ENCODE results near the gene SRRM3.
"Not testable (repeated sequence)": the region's sequence is repeated elsewhere in the genome, so short reads cannot be mapped to it uniquely, and the experiment has no call there.

SRRM3 gene

DNA sequence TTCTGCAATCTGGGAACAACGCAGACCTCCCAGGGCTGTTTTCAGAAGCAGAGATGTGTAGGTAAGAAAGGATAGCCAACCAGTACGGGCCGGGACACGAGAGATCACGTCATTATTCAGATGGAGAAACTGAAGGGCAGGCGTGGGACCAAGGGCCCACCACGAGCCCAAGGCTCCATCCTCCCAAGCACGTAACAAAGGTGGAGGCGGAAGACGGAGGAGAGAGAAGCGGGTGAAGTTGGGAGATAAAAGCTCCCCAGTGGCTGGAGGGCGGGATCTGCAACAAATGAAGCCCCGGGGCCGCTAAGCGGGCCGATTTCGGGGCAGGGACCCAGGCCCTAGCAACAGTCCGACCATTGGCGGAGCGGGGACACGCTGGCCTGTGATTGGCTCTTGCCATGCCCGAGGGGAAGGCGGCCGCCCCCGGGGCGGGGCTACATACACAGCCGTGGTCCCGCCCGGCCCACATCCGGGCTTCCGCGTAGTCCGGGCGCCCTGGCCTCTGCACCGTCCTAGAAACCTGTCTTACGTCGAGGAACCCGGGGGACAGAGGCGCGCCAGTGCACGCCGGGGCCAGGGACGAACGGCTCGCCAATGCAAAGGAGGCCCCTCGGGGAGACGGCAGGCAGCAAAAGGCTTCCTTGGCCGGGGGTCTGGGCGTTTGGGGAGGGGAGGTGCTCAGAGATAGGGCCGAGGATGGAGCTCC, 116.2 kb downstream of the SRRM3 start:
- peak; percentile 94 to 98 for DNase-seq

DNA sequence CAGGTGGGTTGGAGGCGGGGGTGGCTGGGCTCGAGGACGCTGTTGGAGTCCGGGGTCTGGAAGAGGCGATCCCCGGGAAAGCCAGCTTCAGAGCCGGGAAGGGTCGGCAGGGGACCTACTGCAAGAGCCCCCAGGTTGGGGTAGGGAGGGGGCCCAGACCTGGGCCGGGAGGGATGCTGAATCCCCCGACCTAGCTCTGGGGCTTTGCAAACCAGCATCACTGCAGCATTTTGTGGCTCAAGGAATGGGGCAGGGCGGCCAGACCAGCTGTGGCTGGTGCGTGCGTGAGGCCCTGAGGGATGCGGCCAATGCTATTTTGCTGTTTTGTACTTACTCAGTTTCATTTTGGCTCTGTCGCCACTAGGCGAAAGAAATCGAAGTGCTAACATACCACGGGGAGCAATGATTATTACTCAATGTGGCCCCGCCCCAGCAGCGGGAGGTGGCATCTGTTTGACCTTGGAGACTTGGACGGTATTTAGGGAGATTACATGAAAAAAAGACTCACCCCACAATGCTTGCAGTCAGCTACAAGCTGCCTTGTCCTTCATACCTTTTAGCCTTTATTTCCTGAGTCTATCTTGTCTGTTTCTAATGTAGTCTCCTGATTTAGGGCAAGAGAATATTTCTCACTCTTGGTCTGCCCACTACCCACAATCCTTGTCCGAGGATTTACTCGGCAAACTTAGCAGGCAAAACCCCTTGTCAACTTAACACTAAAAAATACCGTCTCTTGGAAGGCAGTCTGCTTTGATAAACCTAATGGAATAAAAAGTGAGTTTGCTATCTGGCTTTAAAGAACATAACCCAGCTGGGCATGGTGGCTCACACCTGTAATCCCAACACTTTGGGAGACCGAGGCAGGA, 117.0 kb downstream of the SRRM3 start:
- peak in 1 of 2 experiments; percentile 52 for DNase-seq

DNA sequence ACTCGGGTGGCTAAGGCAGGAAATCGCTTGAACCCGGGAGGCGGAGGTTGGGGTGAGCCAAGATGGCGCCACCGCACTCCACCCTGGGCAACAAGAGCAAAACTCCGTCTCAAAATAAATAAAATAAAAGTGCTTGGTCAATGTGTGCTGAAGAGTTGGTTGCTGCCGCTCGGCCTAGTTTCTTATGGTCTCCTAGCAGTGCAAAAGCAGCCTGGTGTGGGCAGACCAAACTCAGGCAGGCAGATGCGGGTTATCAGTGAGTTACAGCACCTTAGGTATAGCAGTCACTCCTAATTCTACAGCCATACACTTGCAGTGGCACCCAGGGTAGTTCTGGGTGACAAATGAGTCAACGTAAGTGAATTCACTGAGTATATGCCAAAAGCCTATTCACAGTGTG, 123.4 kb downstream of the SRRM3 start:
- DNase-seq, result no peak

DNA sequence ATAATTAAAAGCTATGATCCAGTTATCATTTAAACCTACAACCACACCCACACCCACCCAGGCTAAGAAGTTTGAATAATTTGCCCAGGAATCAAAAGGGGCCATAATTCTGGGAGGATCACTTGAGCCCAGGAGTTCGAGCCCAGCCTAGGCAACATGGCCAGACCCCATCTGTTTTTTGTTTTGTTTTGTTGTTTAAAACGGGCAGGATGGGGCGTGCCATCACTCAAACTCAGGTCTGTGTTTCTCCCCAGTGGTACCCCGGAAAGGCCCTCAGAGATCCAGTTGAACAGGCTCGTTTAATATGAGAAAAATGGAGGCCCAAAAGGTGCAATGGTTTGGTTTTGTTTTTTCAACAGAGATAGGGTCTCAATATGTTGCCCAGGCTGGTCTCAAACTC, 124.1 kb downstream of the SRRM3 start:
- no peak for DNase-seq

DNA sequence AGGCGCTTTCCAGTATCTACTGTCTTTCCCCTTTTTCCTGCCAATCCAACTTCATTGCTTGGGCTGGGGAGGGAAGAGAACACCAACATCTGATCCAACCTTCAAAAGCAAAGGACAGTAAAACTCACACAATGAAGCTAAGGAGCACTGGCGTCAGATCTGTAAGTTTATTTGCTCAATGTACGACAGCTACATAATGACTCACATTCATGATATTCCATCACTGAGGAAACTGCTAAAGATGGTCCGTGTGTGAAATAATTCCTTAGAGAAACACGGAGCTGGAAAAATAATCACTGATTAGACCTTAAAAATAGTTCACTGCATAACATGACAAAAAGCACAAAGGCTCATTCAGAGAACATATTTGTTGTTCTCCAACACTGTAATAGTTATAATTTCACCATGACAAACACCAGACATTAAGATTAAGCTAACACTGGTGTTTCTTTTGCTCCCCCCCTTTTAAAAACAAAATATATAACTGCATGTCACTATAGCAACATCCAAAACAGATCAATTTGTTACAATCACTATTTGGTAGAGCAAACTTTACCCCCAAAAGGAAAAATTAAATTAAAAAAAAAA, 125.0 kb downstream of the SRRM3 start:
- DNase-seq, result no peak

DNA sequence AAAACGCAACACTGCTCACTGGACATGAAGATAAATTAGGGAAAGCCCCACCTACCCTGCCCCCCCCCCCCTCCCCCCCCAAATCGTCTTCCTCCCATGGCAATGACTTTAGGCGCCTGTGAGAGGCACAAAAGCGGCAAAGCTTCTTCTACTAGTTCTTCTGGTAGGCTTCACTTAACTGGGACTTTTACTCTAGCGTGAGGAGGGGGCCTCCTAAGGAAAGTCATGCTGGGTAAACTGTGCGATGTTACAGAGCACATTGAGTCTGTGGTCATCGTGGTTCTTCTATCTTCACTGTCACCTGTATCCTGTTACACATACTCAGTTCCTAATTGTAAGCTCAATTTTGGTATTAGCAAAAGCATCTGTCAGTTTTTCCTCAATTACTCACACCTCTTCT, 125.9 kb downstream of the SRRM3 start:
- no peak for DNase-seq

DNA sequence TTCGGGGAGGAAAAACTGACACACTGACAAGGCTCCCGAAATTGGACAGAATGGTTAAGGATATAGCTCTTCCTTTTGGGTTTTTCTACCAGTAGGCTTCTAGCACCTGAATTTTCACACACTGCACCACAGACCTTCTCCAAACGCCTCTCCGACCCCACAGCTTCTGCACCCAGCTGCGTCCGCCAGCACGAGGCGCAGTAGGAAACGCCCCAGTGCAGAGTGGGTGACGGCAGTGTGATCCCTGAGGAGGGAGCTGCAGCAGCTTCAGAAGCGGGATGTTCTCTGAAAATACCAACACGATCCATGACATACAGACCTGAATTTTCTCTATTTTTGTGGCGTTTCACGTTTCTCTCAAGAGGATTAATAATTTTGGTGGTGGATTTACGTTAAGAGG, 126.7 kb downstream of the SRRM3 start:
- DNase-seq, result no peak

DNA sequence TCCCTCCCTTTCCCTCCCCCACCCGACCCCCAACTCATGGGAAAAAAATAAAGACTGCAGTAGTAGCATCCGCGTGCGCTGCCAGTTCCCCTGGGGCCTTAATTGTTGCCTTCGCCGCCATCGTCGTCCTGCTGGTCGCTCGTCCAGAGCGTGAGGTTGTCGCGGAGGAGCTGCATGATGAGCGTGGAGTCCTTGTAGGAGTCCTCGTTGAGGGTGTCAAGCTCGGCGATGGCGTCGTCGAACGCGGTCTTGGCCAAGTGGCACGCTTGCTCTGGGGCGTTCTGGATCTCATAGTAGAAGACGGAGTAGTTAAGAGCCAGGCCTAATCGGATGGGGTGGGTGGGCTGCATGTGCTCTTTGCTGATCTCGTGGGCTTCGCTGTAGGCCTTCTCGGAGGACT, 127.8 kb downstream of the SRRM3 start:
- no peak for DNase-seq

DNA sequence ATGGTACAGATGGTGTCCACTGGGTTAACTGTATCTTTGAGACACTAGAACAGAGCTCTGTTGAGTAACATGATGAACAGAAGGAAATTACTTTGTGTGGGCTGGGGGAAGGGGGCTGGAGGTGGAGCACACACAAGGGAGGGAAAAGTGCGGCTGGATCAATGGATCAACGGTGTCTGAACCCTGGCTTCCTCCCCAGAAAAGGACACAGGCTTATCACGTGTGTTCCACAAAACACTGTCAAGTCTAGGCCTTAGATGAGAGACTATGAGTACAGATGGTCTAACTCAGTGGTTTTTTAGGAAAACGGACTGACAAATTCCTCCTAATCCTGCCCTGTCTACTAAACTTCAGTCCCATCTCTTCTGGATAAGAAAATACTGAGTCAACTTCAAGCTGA, 128.6 kb downstream of the SRRM3 start:
- no peak for DNase-seq

DNA sequence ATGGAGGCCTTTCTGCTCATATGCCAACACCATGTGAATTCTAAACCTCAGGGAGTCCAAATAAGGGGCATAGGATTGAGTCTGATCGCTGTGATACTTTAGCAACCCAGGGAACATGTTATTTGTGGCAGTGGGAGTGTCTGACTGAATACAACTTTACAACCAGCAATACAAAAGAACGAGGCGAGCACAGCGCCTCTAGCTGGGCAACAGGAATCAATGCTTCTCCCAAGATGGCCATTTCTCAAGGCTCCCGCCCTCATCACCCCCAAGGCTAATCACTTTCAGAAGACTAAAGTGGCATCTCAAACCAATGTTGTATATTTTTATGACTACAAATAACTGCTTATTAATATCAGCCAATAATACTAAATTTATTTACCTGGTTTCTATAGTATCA, 129.0 kb downstream of the SRRM3 start:
- no peak for DNase-seq

DNA sequence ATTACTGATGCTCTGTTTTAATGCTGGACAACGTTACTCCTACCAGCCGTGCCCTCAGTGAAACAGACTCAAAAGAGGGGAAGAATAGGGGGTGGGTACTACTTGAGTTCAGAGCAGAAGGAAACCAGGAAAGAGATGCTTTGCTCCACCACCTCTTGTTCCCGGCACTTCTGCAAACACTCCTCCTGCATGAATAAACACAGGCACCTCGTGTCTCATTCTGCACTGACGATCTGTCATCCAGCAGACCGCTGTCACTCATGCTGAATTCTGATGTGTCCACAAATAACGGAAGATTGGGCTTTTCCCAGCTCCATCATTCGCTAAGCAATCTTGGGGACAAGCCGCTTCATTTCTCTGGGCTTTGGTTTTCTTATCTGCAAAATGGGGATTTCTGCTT, 130.4 kb downstream of the SRRM3 start:
- DNase-seq, result no peak

DNA sequence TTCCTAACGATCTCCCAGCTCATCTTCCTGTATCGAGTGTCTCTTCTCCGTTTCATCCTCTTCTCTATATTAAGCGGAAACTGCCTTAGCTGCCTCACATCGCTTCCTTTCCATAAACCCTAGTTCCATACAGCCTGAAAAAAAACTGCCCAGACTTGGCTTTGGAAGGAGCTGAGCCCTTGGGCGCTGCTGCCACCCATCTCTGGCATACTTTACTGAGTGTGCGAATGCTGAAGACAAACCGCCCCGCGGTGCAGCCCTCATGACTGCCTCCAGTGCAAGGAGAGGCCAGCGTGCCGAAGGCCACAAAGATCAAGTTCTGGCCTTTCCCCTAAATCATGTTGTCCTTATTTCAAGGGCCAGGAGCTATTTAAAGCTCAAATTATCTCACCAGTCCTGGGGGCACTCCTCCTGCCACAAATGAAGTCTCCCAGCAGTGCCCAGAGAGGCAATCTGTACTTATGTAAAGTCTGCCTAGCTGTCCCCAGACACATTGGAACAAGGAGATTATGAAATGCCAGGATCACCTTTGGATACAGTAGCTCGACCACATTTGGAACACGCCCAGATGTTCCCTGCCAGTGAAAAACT, 131.9 kb downstream of the SRRM3 start:
- no peak for DNase-seq

DNA sequence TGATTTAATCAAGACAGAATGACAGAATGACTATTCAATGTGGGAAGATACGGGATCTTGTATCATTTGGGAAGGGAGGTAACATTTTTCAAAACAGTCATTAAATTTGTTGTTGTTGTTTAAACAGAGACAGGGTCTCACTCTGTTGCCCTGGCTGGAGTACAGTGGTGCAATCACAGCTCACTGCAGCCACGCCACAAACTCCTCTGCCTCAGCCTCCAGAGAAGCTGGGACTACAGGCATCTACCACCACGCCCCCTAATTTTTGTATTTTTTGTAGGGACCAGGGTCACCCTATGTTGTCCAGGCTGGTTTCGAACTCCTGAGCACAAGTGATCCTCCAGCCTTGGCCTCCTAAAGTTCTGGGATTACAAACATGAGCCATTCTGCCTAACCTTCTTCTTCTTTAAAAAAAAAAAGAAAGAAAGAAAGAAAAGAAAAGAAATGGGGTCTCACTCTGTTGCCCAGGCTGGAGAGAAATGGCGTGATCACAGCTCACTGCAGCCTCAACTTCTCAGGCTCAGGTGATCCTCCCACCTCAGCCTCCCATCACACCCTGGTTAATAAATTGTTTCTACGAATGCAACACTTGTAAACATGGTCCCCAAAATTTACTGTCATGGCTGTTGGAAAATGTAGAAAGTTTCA, 132.7 kb downstream of the SRRM3 start:
- DNase-seq, result no peak

DNA sequence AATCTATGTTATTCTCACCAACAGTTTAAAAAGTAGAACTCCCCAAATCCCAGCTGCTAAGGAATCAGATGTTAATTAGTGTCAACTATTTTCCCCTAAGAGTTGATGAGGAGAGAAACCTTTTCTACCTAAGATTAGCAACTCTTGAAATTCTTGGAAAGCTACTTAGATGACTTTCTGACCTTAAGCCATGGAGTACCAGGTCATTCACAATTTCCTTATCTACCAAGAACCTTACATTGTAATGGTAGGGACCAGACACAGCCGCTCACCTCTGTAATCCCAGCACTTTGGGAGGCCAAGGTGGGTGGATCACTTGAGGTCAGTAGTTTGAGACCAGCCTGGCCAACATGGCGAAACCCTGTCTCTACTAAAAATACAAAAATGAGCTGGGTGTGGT, 133.7 kb downstream of the SRRM3 start:
- not testable (repeated sequence) for DNase-seq

DNA sequence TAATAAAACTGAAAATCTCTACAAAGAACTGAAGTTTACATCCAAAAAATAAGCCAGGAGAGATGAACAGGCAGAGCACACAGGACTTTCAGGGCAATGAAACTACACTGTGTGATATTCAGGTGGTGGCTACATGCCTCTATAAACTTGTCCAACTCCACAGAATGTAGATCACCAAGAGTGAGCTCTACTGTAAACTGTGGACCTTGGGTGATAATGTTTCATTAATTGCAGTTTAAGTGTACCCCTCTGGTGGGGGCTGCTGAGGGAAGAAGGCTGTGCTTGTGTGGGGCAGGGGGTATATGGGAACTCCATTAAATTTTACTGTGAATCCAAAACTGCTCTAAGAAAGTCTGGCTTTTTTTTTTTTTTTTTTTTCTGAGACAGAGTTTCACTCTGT, 134.4 kb downstream of the SRRM3 start:
- DNase-seq, result no peak
